Esophagus muscularis mucosa (tissue), 4 donors: ENCODE results near the gene BAHCC1. TPM values are rescaled to one million over a fixed set of nuclear protein-coding genes. Genes with fewer than 3 reads are reported as not detected.

Source experiments
- DNase-seq: peaks from one replicate; pipeline ENCODE4 v3.0.0-alpha.2; 2017; ENCODE audit errors: extremely low spot score
- H3K27ac ChIP-seq, 4 donors: fragments of 200-600 bp; sonication (generic); replicated peaks in 1 of 4; 1 replicate in 3 of 4; 2 replicates in 1 of 4; pipeline ENCODE4 v1.5.1; 2016 to 2019; ENCODE audit warnings: mild to moderate bottlenecking in 1 of 4
- H3K27me3 ChIP-seq, 4 donors: fragments of 200-600 bp; sonication (generic); one replicate each; pipeline versions ENCODE4 v1.5.1 to v1.6.0; 2016 to 2019
- H3K36me3 ChIP-seq, 4 donors: fragments of 200-600 bp; sonication (generic); one replicate each; pipeline ENCODE4 v1.5.1; 2016 to 2019
- H3K4me1 ChIP-seq, 4 donors: fragments of 200-600 bp; sonication (generic); one replicate each; pipeline ENCODE4 v1.5.1; 2016 to 2019
- H3K4me3 ChIP-seq, 4 donors: fragments of 200-600 bp; sonication (generic); 1 replicate in 2 of 4; 2 replicates in 2 of 4; pipeline ENCODE4 v1.5.1; 2016 to 2019; ENCODE audit warnings: mild to moderate bottlenecking in 4 of 4, moderate library complexity in 1 of 4
- H3K9me3 ChIP-seq, 4 donors: fragments of 200-600 bp; sonication (generic); 1 replicate in 3 of 4; 2 replicates in 1 of 4; pipeline ENCODE4 v1.5.1; 2016 to 2019
- CTCF ChIP-seq, 3 experiments: fragments of 200-600 bp in 2 of 3; fragments of 450-650 bp in 1 of 3; sonication (generic) in 2 of 3; IDR thresholded peaks; one replicate each; pipeline ENCODE4 v1.5.1; 2017 to 2019; ENCODE audit warnings: antibody characterized with exemption in 3 of 3, mild to moderate bottlenecking in 2 of 3, moderate library complexity in 1 of 3
- EP300 ChIP-seq: sonication (generic); formaldehyde crosslinking; IDR thresholded peaks from one replicate; pipeline ENCODE4 v1.6.1; 2017; ENCODE audit warnings: antibody characterized with exemption
- POLR2A ChIP-seq: fragments of 450-650 bp; IDR thresholded peaks from one replicate; pipeline ENCODE4 v1.6.1; 2017; ENCODE audit warnings: antibody characterized with exemption, moderate library complexity, mild to moderate bottlenecking, low read depth
- POLR2AphosphoS5 ChIP-seq, 2 donors: sonication (generic); formaldehyde crosslinking; IDR thresholded peaks; one replicate each; pipeline ENCODE4 v1.6.1; 2017; ENCODE audit warnings: antibody characterized with exemption in 2 of 2
- WGBS: methylation state at CpG from one replicate; pipeline ENCODE4 v1.1.5; 2018; 5-methylcytosine and 5-hydroxymethylcytosine counted together
- intact Hi-C: fragments of 100-400 bp; cut with DNase I; formaldehyde crosslinking; loops from one replicate; pipeline ENCODE4 v1.15.1; 2023
- total RNA-seq, 4 donors: library from RNA; depleted of rRNA; stranded (reverse); fragments of >200 nt; gene quantifications; one replicate each; pipeline versions ENCODE4 v1.1.0 to v1.2.1, GENCODE V29; 2016

The BAHCC1 gene
- total RNA-seq, 4 donors from 2014 or later, result 15.9 to 38.1 (median 21.1) TPM

- DNase-seq, result no peak
Observed at GRCh38 chr17:81471818-81472456, 76.7 kb downstream of the BAHCC1 start.

GRCh38 chr17:81473019-81473418 is 77.8 kb downstream of the BAHCC1 start:
- TF ChIP-seq POLR2AphosphoS5 (IDR thresholded peaks at IDR 0.05), result no peak
- TF ChIP-seq CTCF (IDR thresholded peaks at IDR 0.05), result no peak
- TF ChIP-seq EP300, result no peak
- TF ChIP-seq POLR2A, result no peak
- Histone ChIP-seq H3K27ac (no peak overlapping the region), H3K27me3 (no peaks in the 10 kb centered on the region), H3K36me3 (no peaks in the 10 kb centered on the region), H3K4me1 (peaks cover 0 to 12% (median 1%) of the 10 kb centered on the region in 4 donors), H3K4me3 (no peak overlapping the region), H3K9me3 (no peaks in the 10 kb centered on the region)
- WGBS, result 74% methylated on average over 7 of the region's 8 CpGs
- intact Hi-C loops, result loop anchor here (5.0 kb wide), 1 partner anchor 36 kb away; no protein-coding TSS in a partner anchor
- no peak for DNase-seq

More at GRCh38 chr17:81471818-81472456, 76.7 kb downstream of the BAHCC1 start:
- Histone ChIP-seq H3K36me3 (peaks cover 0 to 4% (median 0%) of the 10 kb centered on the region in 4 donors), H3K4me3 (peak overlapping the region in 2 of 4 donors; percentile 6 to 39), H3K27me3 (no peaks in the 10 kb centered on the region), H3K9me3 (no peaks in the 10 kb centered on the region), H3K4me1 (peaks cover 0 to 12% (median 1%) of the 10 kb centered on the region in 4 donors), H3K27ac (peak overlapping the region in 2 of 4 donors; percentile 27 to 31)
- WGBS, result 93% methylated on average over 27 of the region's 28 CpGs
- TF ChIP-seq POLR2AphosphoS5 (IDR thresholded peaks at IDR 0.05) (peak in 1 of 2 donors; percentile 7), EP300 (no peak), POLR2A (no peak), CTCF (IDR thresholded peaks at IDR 0.05) (peak in 2 of 3 experiments; percentile 27 to 28)
- intact Hi-C loops, result loop anchor here (5.0 kb wide), 1 partner anchor 35 kb away; no protein-coding TSS in a partner anchor

- Histone ChIP-seq H3K27ac (no peak overlapping the region), H3K4me1 (peaks cover 2 to 16% (median 4%) of the 10 kb centered on the region in 4 donors), H3K9me3 (no peaks in the 10 kb centered on the region), H3K4me3 (no peak overlapping the region), H3K27me3 (no peaks in the 10 kb centered on the region), H3K36me3 (no peaks in the 10 kb centered on the region)
- TF ChIP-seq POLR2AphosphoS5 (IDR thresholded peaks at IDR 0.05) (no peak), POLR2A (no peak), CTCF (IDR thresholded peaks at IDR 0.05) (no peak), EP300 (no peak)
- DNase-seq, result no peak
- WGBS, result 85% methylated on average over 10 of the region's 16 CpGs
- intact Hi-C loops, result loop anchor here (5.0 kb wide), 1 partner anchor 38 kb away; no protein-coding TSS in a partner anchor
Observed at GRCh38 chr17:81474958-81475357, 79.7 kb downstream of the BAHCC1 start.

GRCh38 chr17:81476097-81476496 is 80.8 kb downstream of the BAHCC1 start:
- Histone ChIP-seq H3K27ac (no peak overlapping the region), H3K9me3 (no peaks in the 10 kb centered on the region), H3K4me3 (no peak overlapping the region), H3K4me1 (peaks cover 13 to 24% (median 15%) of the 10 kb centered on the region in 4 donors), H3K27me3 (no peaks in the 10 kb centered on the region), H3K36me3 (no peaks in the 10 kb centered on the region)
- intact Hi-C loops, result no loop called here
- WGBS, result 94% methylated on average over 7 of the region's 7 CpGs
- TF ChIP-seq POLR2AphosphoS5 (IDR thresholded peaks at IDR 0.05) (no peak), POLR2A (no peak), EP300 (no peak), CTCF (IDR thresholded peaks at IDR 0.05) (no peak)
- no peak for DNase-seq
